OCI-LY7 (cell line): ENCODE measurements around the gene OR2T11.

Source experiments
- EZH2phosphoT487 ChIP-seq: fragments of 200-600 bp; sonication (generic); IDR thresholded peaks from 2 replicates; pipeline ENCODE4 v1.6.1; 2018; ENCODE audit warnings: low read depth, borderline replicate concordance, mild to moderate bottlenecking, mixed run types, antibody characterized with exemption, low read length, moderate library complexity, mixed read lengths
- TF ChIP-seq, protein P1 (sequence below): fragments of 200-600 bp; sonication (generic); conservative IDR thresholded peaks from 2 replicates; pipeline ENCODE4 v1.5.1; 2014; ENCODE audit warnings: mild to moderate bottlenecking, antibody characterized with exemption, low read length, moderate library complexity, mixed read lengths

DNA sequence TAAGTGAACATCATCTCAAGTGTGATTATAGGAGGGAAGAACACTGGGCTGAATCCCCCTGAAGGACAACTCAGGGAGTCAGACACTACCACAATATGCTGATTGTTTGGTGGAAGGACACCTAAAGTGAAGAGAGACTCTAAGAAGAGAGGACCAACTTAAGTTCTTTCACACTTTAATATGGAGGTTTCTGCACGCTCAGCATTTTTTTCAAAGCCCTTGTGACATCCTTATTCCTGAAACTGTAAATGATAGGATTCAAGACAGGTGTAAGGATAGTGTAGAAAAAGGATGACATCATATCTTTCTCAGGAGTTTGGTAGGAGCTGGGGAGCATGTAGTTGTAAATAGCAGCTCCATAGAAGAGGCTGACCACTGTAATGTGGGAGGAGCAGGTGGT, 42.2 kb downstream of the OR2T11 start:
- TF ChIP-seq, protein P1, sequence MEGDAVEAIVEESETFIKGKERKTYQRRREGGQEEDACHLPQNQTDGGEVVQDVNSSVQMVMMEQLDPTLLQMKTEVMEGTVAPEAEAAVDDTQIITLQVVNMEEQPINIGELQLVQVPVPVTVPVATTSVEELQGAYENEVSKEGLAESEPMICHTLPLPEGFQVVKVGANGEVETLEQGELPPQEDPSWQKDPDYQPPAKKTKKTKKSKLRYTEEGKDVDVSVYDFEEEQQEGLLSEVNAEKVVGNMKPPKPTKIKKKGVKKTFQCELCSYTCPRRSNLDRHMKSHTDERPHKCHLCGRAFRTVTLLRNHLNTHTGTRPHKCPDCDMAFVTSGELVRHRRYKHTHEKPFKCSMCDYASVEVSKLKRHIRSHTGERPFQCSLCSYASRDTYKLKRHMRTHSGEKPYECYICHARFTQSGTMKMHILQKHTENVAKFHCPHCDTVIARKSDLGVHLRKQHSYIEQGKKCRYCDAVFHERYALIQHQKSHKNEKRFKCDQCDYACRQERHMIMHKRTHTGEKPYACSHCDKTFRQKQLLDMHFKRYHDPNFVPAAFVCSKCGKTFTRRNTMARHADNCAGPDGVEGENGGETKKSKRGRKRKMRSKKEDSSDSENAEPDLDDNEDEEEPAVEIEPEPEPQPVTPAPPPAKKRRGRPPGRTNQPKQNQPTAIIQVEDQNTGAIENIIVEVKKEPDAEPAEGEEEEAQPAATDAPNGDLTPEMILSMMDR = no peak
- TF ChIP-seq EZH2phosphoT487 = no peak
